HG03064 (cell line): ENCODE measurements around the gene WDR7.

Source experiments
- ATAC-seq: cut with Tn5 transposase; IDR thresholded peaks from one replicate; pipeline ENCODE4 v1.9.1; 2021; ENCODE audit warnings: low read depth; ENCODE audit not compliant: unreplicated experiment

WDR7 gene

DNA sequence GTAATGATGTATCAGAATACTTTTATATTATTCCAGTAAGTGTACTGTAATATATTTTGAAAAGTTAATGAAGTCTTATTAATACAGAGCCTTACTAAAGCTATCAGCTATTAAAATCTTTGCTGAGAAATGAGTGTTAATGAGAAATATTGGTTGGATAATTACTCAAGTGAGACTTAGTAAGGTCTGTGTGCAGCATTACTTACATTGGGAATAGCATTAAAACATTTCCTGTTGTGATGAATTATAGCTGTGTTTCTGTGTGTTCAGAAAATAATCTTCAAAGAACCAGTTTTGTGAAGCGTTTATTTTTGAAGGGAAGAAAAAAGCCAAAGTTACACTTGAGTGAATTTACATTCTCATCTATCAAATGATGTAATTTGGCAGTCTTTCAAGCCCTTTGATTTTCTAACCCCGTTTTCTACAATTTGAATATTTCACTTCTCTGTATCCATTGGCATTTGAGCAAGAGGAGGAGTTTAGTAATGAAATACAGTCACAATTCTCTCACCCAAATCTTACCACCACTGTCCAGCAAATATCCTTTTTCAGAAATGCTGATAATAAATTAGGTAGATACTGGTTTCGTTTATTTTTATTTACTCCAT, 372.2 kb downstream of the WDR7 start:
- ATAC-seq = no peak

DNA sequence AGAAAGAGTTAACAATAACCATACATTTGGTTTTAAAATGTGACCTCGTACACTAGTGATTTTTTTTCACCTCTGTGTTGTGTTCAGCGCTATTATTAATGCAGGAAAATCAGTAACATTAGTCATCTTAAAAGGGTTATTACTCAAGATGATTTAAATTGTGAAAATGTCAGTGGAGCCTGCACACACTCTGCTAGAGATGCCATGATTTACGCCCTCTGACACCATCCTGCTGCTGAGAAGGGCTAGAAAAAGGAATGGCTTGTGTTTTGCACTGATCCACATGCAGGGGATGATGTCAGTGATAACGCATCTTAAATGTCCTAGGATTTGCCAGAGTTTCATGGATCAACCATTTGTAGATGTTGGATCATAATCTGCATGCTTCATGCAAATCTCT, 374.4 kb downstream of the WDR7 start:
- no peak for ATAC-seq

DNA sequence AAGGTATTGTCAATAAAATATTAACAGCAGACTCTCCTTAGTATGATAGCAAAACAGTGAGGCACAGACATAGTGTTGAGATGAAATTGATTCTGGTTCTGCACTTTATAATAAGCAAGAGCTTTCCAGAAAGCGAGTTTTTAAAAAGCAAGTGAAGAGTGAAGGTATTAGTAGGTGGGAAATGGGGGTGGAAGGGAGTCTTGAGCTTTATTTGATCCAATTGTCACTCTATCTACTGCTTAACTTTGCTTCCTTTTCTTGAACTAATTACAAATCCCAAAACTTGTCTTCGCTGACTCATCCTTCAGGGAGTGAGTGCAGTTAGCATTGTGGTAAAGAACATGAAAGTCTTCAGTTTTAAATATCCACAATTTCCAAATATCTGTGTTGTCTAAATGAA, 375.2 kb downstream of the WDR7 start:
- ATAC-seq = no peak

DNA sequence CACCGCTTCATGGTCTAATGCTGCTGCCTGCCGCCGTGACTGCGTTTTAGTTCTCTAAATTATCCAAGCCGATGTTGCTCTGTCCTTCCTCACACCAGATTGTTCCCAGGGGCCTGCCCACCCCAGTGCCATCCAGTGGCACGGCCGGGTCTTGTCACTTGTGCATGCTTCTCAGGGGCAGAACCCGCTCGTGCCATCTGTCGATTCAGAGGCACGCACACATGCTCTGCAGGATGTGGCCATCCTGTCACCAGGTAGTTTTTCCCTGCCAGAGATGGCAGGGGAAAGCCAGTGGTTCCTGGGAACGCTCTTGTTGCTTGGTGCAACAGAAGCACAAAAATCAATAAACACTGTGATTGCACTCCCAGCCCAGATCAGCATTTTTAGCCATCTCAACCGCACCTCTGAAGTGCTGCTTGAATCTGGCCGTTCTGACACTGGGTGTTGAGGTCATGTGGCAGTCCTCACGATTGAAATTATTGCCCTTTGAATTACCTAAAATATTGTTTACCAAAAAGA, 376.1 kb downstream of the WDR7 start:
- no peak for ATAC-seq

DNA sequence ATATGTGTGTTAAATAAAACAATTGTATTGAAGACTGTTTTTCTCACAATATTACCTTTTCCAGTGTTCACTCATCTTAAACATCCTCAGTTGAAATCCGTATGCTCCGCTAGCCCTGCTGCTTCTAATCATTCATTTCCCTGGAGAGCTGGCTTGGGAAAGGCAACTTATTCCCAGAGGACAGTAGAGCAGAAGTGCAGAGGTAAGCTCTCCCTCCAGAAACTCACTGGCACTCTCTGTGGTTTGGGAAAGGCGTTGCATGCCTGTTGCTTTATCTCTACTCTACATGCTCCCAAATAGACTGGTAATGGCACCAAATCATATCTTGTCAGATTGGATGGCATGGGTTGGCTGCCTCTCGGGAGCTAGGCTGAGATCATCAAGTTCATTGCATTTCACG, 378.6 kb downstream of the WDR7 start:
- ATAC-seq = no peak

DNA sequence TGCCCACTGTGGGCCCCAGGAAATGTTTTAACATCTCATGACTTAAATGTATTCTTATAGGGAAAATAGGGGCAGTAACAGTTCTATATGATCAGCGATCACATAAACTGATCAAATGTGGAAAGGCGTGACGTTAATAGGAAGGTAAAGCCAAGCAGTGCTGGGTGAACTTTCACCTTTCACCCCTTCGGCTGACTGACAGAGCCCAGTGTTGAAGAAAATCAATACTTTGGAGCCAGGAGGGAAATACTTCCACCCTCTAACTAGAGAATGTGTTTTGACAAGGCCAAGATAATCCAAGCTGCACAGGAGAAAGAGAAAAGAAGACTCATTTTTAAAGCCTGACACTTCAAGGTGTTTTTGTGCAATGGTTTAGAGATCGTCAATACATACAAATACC, 379.3 kb downstream of the WDR7 start:
- no peak for ATAC-seq

DNA sequence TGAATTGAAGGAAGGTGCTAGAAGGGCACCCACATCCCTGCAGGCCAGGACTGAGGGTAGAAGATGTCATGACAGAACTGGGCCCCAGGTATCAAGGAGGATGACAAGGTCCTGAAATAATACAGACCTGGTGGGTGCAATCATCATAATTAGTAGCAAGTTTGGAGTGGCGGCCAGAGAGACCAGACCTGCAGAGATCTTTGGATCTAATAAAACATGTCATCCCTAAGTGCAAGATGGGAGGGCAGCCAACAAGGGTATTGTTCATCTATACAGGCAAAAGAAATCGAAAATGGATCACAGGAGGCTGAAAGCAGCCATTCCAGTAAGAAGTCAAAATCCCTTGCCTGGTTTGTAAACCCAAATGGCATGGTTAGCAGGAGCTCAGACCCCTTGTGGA, 384.4 kb downstream of the WDR7 start:
- no peak for ATAC-seq

DNA sequence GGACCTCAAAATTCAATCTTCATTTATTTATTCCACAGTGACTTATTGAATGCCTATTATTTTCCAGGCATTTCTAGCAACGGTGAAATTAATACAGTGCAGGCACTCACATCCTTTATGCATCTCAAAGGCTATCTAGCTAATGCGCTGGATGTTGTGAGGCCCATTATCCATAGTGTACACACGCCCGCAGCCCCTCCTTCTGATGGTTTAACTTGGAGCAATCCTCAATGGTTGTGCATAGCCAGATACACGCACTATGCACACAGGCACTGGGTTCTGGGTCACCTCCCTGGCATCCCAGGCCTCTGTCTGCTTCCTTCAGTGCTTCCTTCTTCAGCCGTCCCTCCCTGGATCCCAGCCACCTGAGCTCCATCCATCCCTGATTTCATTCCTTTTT, 387.2 kb downstream of the WDR7 start:
- ATAC-seq = no peak

DNA sequence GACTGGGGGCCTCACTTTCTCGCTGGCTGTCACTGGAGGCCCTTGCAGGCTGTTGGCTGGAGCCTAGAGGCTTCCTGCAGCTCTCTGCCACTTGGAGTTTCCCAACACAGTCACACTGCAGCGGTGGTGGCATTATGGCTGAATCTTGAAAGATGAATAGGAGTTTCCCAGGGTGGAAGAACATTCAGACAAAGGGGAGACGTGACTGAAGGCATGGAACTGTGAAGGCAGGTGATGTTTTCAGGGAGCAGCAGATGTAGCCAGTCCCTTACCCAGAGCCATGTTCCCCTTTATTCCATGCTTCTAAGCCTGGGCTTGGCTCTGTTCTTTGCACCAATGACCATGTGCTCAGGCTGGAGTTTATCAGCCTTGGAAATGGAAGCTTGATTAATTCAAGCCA, 389.0 kb downstream of the WDR7 start:
- ATAC-seq = no peak

DNA sequence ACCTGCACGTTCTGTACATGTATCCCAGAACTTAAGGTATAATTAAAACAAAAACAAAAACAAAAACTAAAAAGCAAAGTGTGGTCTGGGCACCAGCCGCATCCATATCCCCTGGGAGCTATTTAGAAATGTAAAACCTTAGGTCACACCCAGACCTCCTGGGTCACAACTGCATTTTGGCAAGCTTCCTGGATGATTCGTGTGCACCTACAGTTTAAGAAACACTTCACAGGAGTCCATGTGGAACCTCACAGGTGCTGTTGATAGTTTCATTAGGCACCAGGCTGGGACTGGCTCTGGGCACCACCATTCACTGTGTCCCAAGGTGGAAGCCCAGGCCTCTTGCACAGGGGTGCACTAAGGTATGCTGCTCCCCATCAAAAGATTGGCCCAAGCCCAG, 392.1 kb downstream of the WDR7 start:
- ATAC-seq = no peak

DNA sequence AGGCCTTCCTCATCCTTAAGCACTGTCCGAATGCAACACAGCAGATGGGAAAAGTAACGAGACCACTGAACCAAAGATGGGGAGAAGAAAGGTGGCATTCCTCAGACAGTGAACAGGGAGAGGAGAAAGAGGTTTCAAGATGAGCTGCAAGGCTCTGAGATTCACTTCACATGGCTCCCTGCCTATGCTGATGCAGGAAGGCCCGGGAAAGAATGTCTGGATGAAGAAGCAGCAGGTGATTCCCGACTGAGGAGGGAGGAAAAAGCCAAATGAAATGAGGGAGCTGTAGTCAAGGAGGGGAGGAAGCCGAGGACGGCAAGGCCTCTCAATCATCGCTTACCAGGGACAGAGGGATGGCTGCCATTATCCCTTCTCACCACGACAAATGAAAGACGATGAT, 397.2 kb downstream of the WDR7 start:
- ATAC-seq = no peak

DNA sequence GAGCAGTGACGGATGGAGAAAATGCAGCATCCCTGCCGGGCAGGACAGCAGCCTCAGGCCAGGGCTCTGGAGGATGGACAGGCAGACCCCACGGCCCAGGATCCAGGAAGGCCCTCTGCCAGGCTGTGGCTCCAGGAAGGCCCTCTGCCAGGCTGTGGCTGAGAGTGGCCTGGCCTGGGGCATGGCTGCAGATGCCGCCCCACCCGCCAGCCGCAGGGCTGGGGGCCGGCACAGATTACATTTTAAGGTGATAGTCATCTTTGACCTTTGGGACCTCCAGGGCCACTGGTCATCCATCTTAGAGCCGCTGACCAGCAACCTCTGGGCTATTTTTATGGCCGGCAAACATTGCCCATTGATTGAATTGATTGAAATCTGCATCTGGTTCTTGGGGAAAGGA, 397.7 kb downstream of the WDR7 start:
- no peak for ATAC-seq

DNA sequence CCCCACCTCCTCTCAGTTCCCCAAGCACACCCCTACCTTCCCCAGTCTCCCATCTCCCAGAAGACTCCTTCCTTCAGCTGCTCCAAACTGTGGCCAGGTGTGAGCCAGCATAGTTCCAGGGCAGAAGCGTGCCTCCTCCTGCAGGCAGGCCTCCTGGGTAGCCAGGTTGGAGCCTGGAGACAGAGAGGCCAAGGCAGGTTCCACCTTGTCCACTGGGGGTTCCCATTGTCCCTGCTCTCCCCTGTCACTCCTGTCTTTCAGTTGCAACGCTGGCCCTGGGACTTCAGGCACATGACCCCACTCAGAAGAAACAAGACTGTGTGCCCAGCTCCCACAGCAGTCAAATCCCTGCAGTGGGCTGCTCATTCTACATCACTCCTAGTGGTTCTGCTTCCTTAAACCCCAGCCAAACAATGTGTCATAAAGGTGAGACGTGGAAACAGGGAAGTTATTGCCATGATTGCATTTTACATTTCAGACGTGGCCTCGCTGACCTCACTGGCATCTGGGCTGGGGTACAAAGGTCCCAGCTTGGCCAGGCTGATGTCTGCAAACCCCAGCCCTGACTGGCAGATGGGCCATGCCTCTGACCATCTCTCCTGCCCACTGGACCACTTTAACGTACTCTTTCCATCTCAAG, 399.3 kb downstream of the WDR7 start:
- no peak for ATAC-seq

DNA sequence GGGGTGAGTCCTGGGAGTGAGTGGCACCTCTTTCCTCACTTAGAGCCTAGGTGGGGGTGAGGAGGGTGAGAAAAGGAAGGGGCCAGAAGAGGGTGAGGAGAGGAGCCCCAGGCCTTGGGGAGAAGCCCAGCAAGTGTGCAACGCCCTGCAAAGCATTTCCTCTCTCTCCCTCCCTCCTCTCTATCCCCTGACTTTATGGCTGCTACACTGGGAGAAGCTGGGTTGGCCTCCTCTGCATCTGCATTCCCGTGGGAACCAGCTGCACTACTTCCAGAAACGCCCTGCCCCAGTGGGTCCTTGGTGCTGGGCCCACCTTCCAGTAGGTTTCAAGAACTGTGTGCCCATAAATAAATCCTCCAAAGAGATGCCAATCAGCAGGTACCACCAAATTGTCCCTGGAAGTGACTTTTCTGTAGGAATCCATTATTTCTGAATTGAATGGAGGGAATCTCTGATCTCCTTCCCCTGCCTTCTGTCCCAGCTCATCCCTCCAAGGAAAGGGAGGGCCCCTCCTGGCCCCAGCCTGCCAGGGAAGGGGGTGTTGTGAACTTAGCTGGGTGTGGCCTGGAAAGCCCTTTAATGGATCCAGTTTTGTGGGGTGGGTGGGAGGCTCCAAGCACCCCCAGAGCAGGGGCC, 400.0 kb downstream of the WDR7 start:
- ATAC-seq = no peak

DNA sequence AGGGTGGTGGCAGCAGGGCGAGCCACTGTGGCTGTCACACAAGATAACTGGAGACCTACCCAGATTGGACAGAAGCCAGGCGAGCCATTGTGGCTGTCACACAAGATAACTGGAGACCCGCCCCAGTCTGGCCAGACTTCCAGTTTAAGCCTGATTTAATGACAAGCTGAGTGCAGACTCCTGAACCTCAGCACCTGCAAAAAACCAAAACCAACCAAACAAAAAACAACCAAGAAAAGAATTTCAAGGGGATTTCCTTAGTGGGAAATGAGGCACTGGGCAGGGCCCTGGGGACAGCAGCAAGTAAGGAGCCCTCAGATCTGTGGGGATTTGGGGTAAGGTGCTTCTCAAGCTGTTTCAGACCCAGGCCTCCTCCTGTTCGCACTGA, 400.5 kb downstream of the WDR7 start:
- ATAC-seq = no peak

DNA sequence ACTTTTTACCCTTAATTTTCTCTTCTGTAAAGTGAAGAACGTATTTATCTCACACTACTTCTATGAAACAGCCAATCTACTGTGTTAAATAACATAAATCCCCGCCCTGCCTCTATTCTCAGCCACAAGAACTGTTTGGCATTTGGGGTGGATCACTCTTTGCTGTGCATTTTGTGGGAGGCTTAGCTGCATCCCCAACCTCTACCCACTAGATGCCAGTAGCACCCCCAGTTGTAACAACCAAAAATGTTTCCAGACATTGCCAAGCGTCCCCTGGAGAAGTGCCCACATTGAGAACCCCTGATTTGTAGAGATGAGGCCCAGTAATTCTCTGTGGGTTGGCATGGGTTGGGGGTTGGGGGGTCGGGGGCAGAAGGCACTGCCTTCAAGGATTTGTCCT, 401.0 kb downstream of the WDR7 start:
- no peak for ATAC-seq

DNA sequence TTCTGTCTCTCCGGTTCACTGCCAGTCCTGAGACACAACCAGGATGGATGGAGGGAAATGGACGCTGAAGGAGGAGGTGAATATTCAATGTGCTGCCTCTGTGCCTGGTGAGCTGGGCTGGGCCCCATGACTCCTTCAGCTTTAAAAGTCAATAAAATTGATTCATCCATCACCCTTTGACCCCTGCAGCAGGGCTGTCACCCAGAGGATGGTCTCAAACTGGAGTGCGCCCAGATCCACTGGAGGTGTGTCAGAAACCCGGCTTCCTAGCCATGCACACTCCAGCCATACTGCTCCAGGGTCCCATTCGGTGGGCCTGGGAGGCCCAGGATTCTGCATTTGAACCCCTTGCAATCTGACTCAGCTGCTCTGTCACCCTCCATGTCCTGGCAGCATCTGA, 401.6 kb downstream of the WDR7 start:
- no peak for ATAC-seq

DNA sequence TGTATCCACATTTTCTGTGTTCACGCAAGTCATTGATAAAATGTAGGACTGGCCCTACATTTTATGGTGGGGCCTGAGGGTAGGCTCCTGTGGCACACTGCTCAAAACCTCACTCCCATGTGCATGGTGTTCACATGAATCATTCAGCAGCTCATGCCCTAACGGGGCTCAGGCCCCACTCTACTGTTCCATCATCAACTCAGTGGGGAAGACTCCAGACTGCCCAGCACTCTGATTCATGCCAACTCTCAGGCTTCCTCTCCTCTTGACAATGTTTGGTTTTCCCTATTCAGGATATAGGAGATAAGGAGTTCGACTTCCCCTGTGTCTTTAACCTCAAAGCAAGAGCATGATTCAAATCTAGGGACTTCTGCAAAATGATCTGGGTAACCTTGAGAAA, 403.7 kb downstream of the WDR7 start:
- no peak for ATAC-seq

DNA sequence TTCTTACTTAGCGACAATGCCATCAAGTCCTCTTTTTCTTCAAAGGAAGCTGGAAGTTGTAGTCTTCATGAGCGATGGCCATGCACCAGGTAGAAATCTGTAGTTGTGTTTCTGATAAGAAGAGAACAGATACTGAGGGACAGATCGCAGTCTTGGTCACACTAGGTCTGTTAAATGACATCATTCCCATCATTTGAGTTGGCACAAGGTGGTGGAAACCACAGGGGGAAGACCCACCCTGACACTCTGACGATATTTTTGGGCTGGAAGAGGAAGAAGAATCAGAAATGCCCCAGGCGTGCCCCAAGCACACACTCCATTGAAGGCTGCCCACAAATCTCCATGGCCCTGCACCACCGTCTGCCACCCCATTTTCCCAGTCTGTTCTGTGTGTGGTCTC, 406.7 kb downstream of the WDR7 start:
- peak; percentile 59 for ATAC-seq

DNA sequence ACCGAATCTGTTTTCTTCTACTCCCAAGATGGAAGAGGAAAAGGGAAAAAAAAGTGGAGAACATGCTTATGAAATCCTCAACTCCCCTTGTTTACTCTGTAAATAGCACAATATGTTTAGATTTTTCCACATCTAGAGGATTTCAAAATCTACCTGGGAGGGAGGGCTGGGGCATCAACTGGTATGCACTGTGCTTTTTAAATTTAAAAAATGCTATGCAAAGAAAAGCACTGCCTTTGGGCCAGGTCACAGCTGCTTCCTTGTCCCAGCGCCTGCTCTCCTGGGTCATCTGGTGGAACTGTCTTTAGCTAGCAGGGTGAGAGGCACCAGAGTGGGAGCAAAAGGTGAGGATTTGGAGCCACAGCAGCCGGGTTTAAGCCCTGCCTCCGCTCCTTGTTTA, 407.6 kb downstream of the WDR7 start:
- no peak for ATAC-seq

DNA sequence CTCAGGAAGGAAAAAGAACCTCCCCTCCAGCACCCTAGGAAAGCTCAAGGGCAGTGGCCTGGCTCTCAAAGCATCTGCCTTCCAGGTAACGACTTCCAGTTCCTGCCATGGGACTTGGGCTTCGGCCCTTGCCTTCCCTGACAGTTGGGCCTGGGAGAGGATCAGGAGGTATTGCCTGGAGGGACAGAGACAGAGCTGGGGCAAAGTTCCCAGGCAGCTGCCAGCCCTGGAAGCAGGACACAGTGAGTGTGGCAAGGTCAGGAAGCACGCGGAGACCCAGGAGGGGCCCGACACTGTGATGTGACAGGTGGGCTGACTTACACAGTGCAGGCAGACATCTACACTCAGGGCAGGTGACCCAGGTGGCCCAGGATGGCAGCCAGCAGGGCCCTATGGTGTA, 408.2 kb downstream of the WDR7 start:
- ATAC-seq = no peak

DNA sequence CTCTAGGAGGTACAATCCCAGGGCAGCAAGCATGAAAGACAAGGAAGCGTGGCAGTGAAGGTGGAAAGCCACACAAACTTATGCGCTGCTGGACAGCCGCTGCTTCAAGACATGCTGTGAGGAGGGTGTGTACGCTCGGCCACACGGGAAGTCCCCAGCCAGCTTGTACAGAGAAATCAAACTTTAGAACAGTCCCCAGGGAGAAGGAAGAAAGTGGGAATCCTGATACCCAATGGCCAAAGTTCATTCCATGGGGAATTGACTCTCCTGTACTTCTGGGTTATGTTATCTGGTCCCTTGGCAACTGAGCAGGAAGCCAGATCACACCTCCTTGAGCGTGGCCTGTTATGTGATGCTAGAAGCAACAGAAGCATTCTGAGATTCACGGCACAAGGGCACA, 409.7 kb downstream of the WDR7 start:
- ATAC-seq = no peak
